ENCODE data around the gene MUC6. TPM values are rescaled to one million over a fixed set of nuclear protein-coding genes. Genes with fewer than 3 reads are reported as not detected.

Gene MUC6
- total RNA-seq, 1 experiment from 2014 or later, result not detected

DNA sequence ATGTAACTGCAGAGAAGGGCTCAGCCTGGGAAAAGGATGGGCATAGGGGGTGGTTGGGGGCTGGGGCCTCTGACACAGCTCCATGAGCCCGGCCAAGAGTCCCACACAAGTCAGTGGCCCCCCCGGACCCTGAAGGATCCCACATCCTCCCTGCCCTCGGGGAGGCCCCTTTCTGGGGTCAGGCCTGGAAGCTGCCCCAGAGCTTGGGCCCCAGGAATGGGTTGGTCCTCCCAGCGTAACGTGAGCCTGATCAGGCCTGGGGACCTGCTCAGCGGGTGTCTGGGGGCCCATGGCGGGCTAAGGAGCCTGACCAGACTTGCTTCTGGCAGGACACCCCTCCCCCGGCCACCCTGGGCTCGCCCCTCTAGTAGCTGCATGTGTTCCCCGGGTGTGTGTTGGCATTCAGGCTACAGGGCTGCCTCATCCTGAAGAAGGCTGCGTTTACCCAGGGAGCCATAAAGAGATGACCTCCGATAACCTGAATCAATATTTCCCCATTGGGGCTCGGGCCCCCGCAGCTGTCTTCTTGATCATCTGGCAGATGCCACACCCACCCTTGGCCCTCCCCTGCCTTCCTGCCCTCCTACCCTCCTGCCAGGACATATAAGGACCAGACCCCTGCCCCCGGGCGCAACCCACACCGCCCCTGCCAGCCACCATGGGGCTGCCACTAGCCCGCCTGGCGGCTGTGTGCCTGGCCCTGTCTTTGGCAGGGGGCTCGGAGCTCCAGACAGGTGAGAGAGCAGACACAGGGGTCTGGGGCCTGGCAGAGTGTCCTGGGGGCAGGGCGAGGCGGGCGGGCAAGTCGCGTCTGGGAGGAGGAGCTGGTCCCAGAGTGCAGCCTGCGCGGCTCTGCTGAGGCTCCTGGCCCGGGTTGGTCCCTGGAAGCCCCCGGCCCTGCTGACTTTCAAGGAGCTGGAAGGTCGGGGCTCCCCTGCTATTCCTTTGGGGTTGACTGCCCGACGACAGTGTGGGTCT, 38.0 kb upstream of the MUC6 start, which contains the start of gene MUC2:
TSS of gene MUC2 (plus strand) at position 631 of the 978 bp plus-strand sequence.
- no peak within 1 kb of the TSS for H3K18ac ChIP-seq (ENCODE audit: insufficient read length, low read depth, low read length)
- H2BK12ac ChIP-seq (ENCODE audit: insufficient read length, low read depth, low read length), result no peak within 1 kb of the TSS
- H2AFZ ChIP-seq (ENCODE audit: low read length), result no peak within 1 kb of the TSS
- H3K4me2 ChIP-seq (ENCODE audit: insufficient read depth, insufficient read length, low read length), result no peak within 1 kb of the TSS
- no peak within 1 kb of the TSS for H3K4me3 Mint-ChIP-seq
- H4K5ac ChIP-seq (ENCODE audit: insufficient read length, low read depth, low read length), result no peak within 1 kb of the TSS
- no peaks in the 10 kb centered on the region for H3K79me2 ChIP-seq (ENCODE audit: insufficient read depth, low read length)
- no peaks in the 10 kb centered on the region for H3K36me3 Mint-ChIP-seq (ENCODE audit: insufficient read depth in 1 of 3, low read depth in 3 of 3)
- H3K4ac ChIP-seq (ENCODE audit: low read depth, low read length), result no peak within 1 kb of the TSS
- H2BK15ac ChIP-seq (ENCODE audit: low read depth, low read length), result no peak within 1 kb of the TSS
- no peaks in the 10 kb centered on the region for H3K79me1 ChIP-seq (ENCODE audit: insufficient read depth, low read depth, low read length, poor library complexity, severe bottlenecking)
- peak within 1 kb of the TSS; percentile 44 to 77 (median 70); a peak in 4 of 7 replicates for H3K27ac Mint-ChIP-seq
- H2AK5ac ChIP-seq (ENCODE audit: insufficient read length, low read length), result no peak within 1 kb of the TSS
- no peak within 1 kb of the TSS for H3K56ac ChIP-seq (ENCODE audit: insufficient read length, low read depth, low read length)
- no CpG with 5 or more reads among the region's 32 CpGs for WGBS (ENCODE audit: extremely low coverage, insufficient read length, low lambda C conversion rate)
- no peaks in the 10 kb centered on the region for H3K23me2 ChIP-seq (ENCODE audit: insufficient read length, low read depth, low read length, poor library complexity, severe bottlenecking)
- H4K8ac ChIP-seq (replicated peaks; ENCODE audit: insufficient read length, low read depth, low read length), result no peak within 1 kb of the TSS
- DNase-seq, result no peak
- H3K27me3 Mint-ChIP-seq (ENCODE audit: low read depth), result peaks cover 2% of the 10 kb centered on the region
- peaks cover 2 to 3% of the 10 kb centered on the region in 2 experiments; a peak in 2 of 5 replicates for H3K9me3 Mint-ChIP-seq
- H3K27me3 ChIP-seq (ENCODE audit: insufficient read depth, low read length), result no peaks in the 10 kb centered on the region
- H2BK5ac ChIP-seq (ENCODE audit: insufficient read length, low read length), result no peak within 1 kb of the TSS
- H4K91ac ChIP-seq (ENCODE audit: insufficient read length, low read depth, low read length), result no peak within 1 kb of the TSS
- no peak within 1 kb of the TSS for H3T11ph ChIP-seq (ENCODE audit: low read length)
- H3K9ac ChIP-seq (ENCODE audit: extremely low read depth, insufficient read length, low read length), result no peak within 1 kb of the TSS
- no peak for TF ChIP-seq CTCF (conservative IDR thresholded peaks at IDR 0.05)
- H3K23ac ChIP-seq (ENCODE audit: insufficient read length, low read depth, low read length), result no peak within 1 kb of the TSS
- H2BK20ac ChIP-seq (ENCODE audit: low read depth, low read length, poor library complexity, severe bottlenecking), result no peak within 1 kb of the TSS
- peaks cover 3 to 5% of the 10 kb centered on the region in 2 experiments; a peak in 3 of 4 replicates for H3K4me1 Mint-ChIP-seq
- no peak within 1 kb of the TSS; the same call in 1 of the 2 replicates for H3K14ac ChIP-seq (ENCODE audit: insufficient read depth, low read length)
- no peaks in the 10 kb centered on the region for H4K20me1 ChIP-seq (ENCODE audit: control insufficient read depth, insufficient read depth, insufficient read length)
- H3K4me1 ChIP-seq (ENCODE audit: insufficient read depth, low read length), result no peaks in the 10 kb centered on the region
- H3K27ac ChIP-seq (ENCODE audit: insufficient read length, low read depth, low read length), result no peak within 1 kb of the TSS
- H3K9me3 ChIP-seq (ENCODE audit: control insufficient read depth, low read depth, low read length), result no peaks in the 10 kb centered on the region
- no peak within 1 kb of the TSS for H2BK120ac ChIP-seq (ENCODE audit: low read depth, low read length, poor library complexity, severe bottlenecking)

Measured in H9 (cell line).